WTC11 (cell line): ENCODE data around the gene MEIS1. TPM values are rescaled to one million over a fixed set of nuclear protein-coding genes. Genes with fewer than 3 reads are reported as not detected.

ENCODE experiments used
- ATAC-seq: fragments of 200-7000 bp; cut with Tn5 transposase; 2 replicates; pipeline ENCODE4 v1.10.0; 2021; ENCODE audit warnings: mild to moderate bottlenecking, moderate library complexity
- CTCF ChIA-PET: fragments of 300-600 bp; sonication (Branson Sonifier 250); formaldehyde crosslinking; loops from one replicate; lab custom pipeline; 2021; ENCODE audit warnings: antibody characterized with exemption; lab: Charles Lee
- POLR2A ChIA-PET: fragments of 350-600 bp; sonication (Branson Sonifier 250); formaldehyde crosslinking; loops from one replicate; lab custom pipeline; 2021; ENCODE audit warnings: antibody characterized with exemption; lab: Charles Lee
- DNase-seq: peaks from one replicate; pipeline ENCODE4 v3.0.0; 2021; ENCODE audit warnings: low spot score
- H3K27ac Mint-ChIP-seq: 2 replicates; pipeline ENCODE4 v1.8.0; 2021; ENCODE audit warnings: mixed read lengths
- H3K27me3 Mint-ChIP-seq: 2 replicates; pipeline ENCODE4 v1.8.0; 2021; ENCODE audit warnings: low read depth, mild to moderate bottlenecking, moderate library complexity, mixed read lengths
- H3K36me3 Mint-ChIP-seq: 2 replicates; pipeline ENCODE4 v1.8.0; 2021; ENCODE audit warnings: mixed read lengths
- H3K4me1 Mint-ChIP-seq: 2 replicates; pipeline ENCODE4 v1.8.0; 2022; ENCODE audit warnings: mixed read lengths
- H3K4me3 Mint-ChIP-seq: 2 replicates; pipeline ENCODE4 v1.8.0; 2021; ENCODE audit warnings: mild to moderate bottlenecking, moderate library complexity, mixed read lengths
- H3K9me3 Mint-ChIP-seq: 2 replicates; pipeline ENCODE4 v1.8.0; 2021; ENCODE audit warnings: mixed read lengths
- CBFB ChIP-seq: sonication (generic); formaldehyde crosslinking; IDR thresholded peaks from 2 replicates; pipeline ENCODE4 v1.8.1; 2022; ENCODE audit warnings: mild to moderate bottlenecking, low read depth, missing genetic modification reagents
- MXD4 ChIP-seq: fragments of 250-450 bp; sonication (Bioruptor Pico); IDR thresholded peaks from 2 replicates; pipeline ENCODE4 v1.8.0; 2021; ENCODE audit warnings: mild to moderate bottlenecking, moderate library complexity, borderline replicate concordance
- NFYB ChIP-seq: sonication (generic); formaldehyde crosslinking; conservative IDR thresholded peaks from 2 replicates; pipeline ENCODE4 v1.8.0; 2022; ENCODE audit warnings: low read depth, missing genetic modification reagents
- NR2C2 ChIP-seq: sonication (generic); formaldehyde crosslinking; IDR thresholded peaks from 2 replicates; pipeline ENCODE4 v1.8.0; 2022; ENCODE audit warnings: mild to moderate bottlenecking, missing genetic modification reagents
- TCF7 ChIP-seq: sonication (generic); formaldehyde crosslinking; IDR thresholded peaks from 2 replicates; pipeline ENCODE4 v1.8.0; 2022; ENCODE audit warnings: mild to moderate bottlenecking, low read depth, missing genetic modification reagents, moderate library complexity
- TP53 ChIP-seq: sonication (generic); formaldehyde crosslinking; IDR thresholded peaks from 2 replicates; pipeline ENCODE4 v1.8.1; 2023; ENCODE audit warnings: mild to moderate bottlenecking, missing genetic modification reagents
- ZNF219 ChIP-seq: sonication (generic); formaldehyde crosslinking; IDR thresholded peaks from 2 replicates; pipeline ENCODE4 v1.8.0; 2023; ENCODE audit warnings: missing genetic modification reagents, mild to moderate bottlenecking, borderline replicate concordance
- ZNF317 ChIP-seq: sonication (generic); formaldehyde crosslinking; IDR thresholded peaks from 2 replicates; pipeline ENCODE4 v1.8.1; 2023; ENCODE audit warnings: low read depth, mild to moderate bottlenecking, moderate library complexity, missing genetic modification reagents, borderline replicate concordance
- total RNA-seq: library from RNA; stranded (reverse); gene quantifications from 3 replicates; pipeline ENCODE4 v1.2.3, GENCODE V29; 2021
- TF ChIP-seq, protein P1 (sequence below): fragments of 250-450 bp; sonication (Bioruptor Pico); IDR thresholded peaks from 2 replicates; pipeline ENCODE4 v1.9.0; 2021; ENCODE audit warnings: mild to moderate bottlenecking, borderline replicate concordance
- TF ChIP-seq, protein P2 (sequence below): sonication (generic); formaldehyde crosslinking; IDR thresholded peaks from 2 replicates; pipeline ENCODE4 v1.8.0; 2023; ENCODE audit warnings: missing genetic modification reagents, mild to moderate bottlenecking, borderline replicate concordance
- TF ChIP-seq, protein P3 (sequence below): fragments of 250-450 bp; sonication (Bioruptor Pico); IDR thresholded peaks from 2 replicates; pipeline ENCODE4 v2.1.2; 2022; ENCODE audit warnings: mild to moderate bottlenecking, moderate library complexity
- TF ChIP-seq, protein P4 (sequence below): sonication (generic); formaldehyde crosslinking; IDR thresholded peaks from 2 replicates; pipeline ENCODE4 v1.8.0; 2022; ENCODE audit warnings: mild to moderate bottlenecking, missing genetic modification reagents
- TF ChIP-seq, protein P5 (sequence below): sonication (generic); formaldehyde crosslinking; IDR thresholded peaks from 2 replicates; pipeline ENCODE4 v1.8.1; 2023; ENCODE audit warnings: mild to moderate bottlenecking, missing genetic modification reagents, moderate library complexity
- TF ChIP-seq, protein P6 (sequence below): fragments of 250-450 bp; sonication (Bioruptor Pico); IDR thresholded peaks from 2 replicates; pipeline ENCODE4 v1.9.0; 2021; ENCODE audit warnings: mild to moderate bottlenecking
- TF ChIP-seq, protein P7 (sequence below): sonication (generic); formaldehyde crosslinking; IDR thresholded peaks from 2 replicates; pipeline ENCODE4 v1.8.1; 2022; ENCODE audit warnings: mild to moderate bottlenecking, moderate library complexity, missing genetic modification reagents

MEIS1 gene
- total RNA-seq, 1 experiment from 2014 or later, result 0.48 TPM

DNA sequence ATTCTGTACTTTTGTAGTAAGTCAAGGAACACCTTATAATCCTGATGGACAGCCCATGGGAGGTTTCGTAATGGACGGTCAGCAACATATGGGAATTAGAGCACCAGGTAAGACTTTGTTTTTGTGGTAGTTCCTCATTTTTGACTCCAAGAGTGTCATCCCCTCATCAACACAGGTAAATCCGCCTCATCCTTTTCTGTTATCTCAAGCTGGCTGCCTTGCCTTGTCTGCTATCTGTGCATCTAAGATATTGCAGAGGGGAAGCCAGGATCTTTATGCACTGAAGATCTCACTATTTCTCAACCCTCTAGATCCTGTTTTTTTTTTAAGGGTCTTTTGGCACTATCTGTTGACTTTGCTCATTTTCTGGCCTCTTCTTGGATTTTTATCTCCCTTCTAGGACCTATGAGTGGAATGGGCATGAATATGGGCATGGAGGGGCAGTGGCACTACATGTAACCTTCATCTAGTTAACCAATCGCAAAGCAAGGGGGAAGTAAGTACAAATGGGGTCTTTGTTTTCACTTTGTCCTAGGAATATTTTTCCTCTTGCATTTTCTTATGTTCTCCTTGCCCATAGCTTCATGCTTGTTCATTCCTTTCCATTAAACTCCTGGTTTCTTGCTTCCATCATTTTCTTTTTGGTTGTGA lies 133.8 kb downstream of the MEIS1 start (continued):
- TF ChIP-seq, protein P1, sequence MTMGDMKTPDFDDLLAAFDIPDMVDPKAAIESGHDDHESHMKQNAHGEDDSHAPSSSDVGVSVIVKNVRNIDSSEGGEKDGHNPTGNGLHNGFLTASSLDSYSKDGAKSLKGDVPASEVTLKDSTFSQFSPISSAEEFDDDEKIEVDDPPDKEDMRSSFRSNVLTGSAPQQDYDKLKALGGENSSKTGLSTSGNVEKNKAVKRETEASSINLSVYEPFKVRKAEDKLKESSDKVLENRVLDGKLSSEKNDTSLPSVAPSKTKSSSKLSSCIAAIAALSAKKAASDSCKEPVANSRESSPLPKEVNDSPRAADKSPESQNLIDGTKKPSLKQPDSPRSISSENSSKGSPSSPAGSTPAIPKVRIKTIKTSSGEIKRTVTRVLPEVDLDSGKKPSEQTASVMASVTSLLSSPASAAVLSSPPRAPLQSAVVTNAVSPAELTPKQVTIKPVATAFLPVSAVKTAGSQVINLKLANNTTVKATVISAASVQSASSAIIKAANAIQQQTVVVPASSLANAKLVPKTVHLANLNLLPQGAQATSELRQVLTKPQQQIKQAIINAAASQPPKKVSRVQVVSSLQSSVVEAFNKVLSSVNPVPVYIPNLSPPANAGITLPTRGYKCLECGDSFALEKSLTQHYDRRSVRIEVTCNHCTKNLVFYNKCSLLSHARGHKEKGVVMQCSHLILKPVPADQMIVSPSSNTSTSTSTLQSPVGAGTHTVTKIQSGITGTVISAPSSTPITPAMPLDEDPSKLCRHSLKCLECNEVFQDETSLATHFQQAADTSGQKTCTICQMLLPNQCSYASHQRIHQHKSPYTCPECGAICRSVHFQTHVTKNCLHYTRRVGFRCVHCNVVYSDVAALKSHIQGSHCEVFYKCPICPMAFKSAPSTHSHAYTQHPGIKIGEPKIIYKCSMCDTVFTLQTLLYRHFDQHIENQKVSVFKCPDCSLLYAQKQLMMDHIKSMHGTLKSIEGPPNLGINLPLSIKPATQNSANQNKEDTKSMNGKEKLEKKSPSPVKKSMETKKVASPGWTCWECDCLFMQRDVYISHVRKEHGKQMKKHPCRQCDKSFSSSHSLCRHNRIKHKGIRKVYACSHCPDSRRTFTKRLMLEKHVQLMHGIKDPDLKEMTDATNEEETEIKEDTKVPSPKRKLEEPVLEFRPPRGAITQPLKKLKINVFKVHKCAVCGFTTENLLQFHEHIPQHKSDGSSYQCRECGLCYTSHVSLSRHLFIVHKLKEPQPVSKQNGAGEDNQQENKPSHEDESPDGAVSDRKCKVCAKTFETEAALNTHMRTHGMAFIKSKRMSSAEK (CRISPR knock-in tag), result no peak

DNA sequence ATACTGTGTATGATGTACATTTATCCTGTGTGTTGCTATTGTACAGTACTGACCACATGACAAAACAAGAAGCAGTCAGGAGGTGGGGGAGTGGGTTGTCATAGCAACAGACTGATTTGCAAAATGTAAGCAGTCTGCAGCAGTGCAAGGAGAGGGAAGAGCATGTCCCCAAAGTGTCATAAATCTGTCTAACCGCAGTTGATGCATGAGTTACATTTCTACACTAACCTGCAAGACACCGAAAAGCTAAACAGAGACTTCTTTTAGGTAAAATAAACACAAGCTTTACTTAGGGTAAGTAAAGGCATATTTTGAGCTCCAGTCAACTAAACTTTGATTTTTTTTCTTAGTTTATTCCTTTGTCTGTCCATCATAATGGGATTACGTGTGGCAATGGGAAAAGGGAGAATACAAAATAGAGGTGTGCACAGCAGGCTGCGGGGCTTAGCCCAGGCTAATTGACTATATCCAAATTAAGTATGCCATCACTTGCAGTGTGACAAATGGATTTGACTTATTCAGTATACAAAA lies 134.5 kb downstream of the MEIS1 start:
- POLR2A ChIA-PET, result no interaction called here
- Mint-ChIP-seq H3K36me3 (no peaks in the 10 kb centered on the region), H3K9me3 (no peaks in the 10 kb centered on the region), H3K27ac (no peak overlapping the region), H3K27me3 (peaks cover 12% of the 10 kb centered on the region), H3K4me1 (peaks cover 29% of the 10 kb centered on the region), H3K4me3 (no peak overlapping the region)
- TF ChIP-seq, protein P2, sequence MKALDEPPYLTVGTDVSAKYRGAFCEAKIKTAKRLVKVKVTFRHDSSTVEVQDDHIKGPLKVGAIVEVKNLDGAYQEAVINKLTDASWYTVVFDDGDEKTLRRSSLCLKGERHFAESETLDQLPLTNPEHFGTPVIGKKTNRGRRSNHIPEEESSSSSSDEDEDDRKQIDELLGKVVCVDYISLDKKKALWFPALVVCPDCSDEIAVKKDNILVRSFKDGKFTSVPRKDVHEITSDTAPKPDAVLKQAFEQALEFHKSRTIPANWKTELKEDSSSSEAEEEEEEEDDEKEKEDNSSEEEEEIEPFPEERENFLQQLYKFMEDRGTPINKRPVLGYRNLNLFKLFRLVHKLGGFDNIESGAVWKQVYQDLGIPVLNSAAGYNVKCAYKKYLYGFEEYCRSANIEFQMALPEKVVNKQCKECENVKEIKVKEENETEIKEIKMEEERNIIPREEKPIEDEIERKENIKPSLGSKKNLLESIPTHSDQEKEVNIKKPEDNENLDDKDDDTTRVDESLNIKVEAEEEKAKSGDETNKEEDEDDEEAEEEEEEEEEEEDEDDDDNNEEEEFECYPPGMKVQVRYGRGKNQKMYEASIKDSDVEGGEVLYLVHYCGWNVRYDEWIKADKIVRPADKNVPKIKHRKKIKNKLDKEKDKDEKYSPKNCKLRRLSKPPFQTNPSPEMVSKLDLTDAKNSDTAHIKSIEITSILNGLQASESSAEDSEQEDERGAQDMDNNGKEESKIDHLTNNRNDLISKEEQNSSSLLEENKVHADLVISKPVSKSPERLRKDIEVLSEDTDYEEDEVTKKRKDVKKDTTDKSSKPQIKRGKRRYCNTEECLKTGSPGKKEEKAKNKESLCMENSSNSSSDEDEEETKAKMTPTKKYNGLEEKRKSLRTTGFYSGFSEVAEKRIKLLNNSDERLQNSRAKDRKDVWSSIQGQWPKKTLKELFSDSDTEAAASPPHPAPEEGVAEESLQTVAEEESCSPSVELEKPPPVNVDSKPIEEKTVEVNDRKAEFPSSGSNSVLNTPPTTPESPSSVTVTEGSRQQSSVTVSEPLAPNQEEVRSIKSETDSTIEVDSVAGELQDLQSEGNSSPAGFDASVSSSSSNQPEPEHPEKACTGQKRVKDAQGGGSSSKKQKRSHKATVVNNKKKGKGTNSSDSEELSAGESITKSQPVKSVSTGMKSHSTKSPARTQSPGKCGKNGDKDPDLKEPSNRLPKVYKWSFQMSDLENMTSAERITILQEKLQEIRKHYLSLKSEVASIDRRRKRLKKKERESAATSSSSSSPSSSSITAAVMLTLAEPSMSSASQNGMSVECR (CRISPR knock-in tag), result no peak
- TF ChIP-seq CBFB, result no peak
- TF ChIP-seq, protein P3, sequence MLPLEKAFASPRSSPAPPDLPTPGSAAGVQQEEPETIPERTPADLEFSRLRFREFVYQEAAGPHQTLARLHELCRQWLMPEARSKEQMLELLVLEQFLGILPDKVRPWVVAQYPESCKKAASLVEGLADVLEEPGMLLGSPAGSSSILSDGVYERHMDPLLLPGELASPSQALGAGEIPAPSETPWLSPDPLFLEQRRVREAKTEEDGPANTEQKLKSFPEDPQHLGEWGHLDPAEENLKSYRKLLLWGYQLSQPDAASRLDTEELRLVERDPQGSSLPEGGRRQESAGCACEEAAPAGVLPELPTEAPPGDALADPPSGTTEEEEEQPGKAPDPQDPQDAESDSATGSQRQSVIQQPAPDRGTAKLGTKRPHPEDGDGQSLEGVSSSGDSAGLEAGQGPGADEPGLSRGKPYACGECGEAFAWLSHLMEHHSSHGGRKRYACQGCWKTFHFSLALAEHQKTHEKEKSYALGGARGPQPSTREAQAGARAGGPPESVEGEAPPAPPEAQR, result no peak
- no peak for TF ChIP-seq NFYB
- TF ChIP-seq TCF7 (CRISPR knock-in tag), result no peak
- no peak for TF ChIP-seq MXD4 (CRISPR knock-in tag)
- TF ChIP-seq NR2C2 (CRISPR knock-in tag), result no peak
- TF ChIP-seq, protein P4, sequence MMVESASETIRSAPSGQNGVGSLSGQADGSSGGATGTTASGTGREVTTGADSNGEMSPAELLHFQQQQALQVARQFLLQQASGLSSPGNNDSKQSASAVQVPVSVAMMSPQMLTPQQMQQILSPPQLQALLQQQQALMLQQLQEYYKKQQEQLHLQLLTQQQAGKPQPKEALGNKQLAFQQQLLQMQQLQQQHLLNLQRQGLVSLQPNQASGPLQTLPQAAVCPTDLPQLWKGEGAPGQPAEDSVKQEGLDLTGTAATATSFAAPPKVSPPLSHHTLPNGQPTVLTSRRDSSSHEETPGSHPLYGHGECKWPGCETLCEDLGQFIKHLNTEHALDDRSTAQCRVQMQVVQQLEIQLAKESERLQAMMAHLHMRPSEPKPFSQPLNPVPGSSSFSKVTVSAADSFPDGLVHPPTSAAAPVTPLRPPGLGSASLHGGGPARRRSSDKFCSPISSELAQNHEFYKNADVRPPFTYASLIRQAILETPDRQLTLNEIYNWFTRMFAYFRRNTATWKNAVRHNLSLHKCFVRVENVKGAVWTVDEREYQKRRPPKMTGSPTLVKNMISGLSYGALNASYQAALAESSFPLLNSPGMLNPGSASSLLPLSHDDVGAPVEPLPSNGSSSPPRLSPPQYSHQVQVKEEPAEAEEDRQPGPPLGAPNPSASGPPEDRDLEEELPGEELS (CRISPR knock-in tag), result no peak
- no peak for TF ChIP-seq TP53 (CRISPR knock-in tag)
- TF ChIP-seq, protein P5, sequence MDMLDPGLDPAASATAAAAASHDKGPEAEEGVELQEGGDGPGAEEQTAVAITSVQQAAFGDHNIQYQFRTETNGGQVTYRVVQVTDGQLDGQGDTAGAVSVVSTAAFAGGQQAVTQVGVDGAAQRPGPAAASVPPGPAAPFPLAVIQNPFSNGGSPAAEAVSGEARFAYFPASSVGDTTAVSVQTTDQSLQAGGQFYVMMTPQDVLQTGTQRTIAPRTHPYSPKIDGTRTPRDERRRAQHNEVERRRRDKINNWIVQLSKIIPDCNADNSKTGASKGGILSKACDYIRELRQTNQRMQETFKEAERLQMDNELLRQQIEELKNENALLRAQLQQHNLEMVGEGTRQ, result no peak
- TF ChIP-seq, protein P6, sequence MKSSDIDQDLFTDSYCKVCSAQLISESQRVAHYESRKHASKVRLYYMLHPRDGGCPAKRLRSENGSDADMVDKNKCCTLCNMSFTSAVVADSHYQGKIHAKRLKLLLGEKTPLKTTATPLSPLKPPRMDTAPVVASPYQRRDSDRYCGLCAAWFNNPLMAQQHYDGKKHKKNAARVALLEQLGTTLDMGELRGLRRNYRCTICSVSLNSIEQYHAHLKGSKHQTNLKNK (CRISPR knock-in tag), result no peak
- TF ChIP-seq ZNF317 (CRISPR knock-in tag), result no peak
- TF ChIP-seq, protein P7, sequence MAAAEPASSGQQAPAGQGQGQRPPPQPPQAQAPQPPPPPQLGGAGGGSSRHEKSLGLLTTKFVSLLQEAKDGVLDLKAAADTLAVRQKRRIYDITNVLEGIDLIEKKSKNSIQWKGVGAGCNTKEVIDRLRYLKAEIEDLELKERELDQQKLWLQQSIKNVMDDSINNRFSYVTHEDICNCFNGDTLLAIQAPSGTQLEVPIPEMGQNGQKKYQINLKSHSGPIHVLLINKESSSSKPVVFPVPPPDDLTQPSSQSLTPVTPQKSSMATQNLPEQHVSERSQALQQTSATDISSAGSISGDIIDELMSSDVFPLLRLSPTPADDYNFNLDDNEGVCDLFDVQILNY (CRISPR knock-in tag), result no peak
- no peak for TF ChIP-seq ZNF219 (CRISPR knock-in tag)
- no peak for DNase-seq
- CTCF ChIA-PET, result no interaction called here
- no peak for ATAC-seq
